HL-60 (cell line): ENCODE data around the gene MIP.
"Not testable (repeated sequence)": the region's sequence is repeated elsewhere in the genome, so short reads cannot be mapped to it uniquely, and the experiment has no call there.

Source experiments
- GABPA ChIP-seq: IDR thresholded peaks from 2 replicates; pipeline ENCODE4 v1.6.1; 2012; ENCODE audit warnings: low read depth
- POLR2AphosphoS5 ChIP-seq: IDR thresholded peaks from 2 replicates; pipeline ENCODE4 v1.6.1; 2012; ENCODE audit warnings: low read depth
- SPI1 ChIP-seq: IDR thresholded peaks from 2 replicates; pipeline ENCODE4 v1.6.1; 2012; ENCODE audit warnings: low read depth, mild to moderate bottlenecking, borderline replicate concordance
- TF ChIP-seq, protein P1 (sequence below): IDR thresholded peaks from one replicate; pipeline ENCODE4 v1.5.1; 2011; ENCODE audit warnings: low read length, control low read depth, inconsistent platforms; ENCODE audit not compliant: insufficient read depth

DNA sequence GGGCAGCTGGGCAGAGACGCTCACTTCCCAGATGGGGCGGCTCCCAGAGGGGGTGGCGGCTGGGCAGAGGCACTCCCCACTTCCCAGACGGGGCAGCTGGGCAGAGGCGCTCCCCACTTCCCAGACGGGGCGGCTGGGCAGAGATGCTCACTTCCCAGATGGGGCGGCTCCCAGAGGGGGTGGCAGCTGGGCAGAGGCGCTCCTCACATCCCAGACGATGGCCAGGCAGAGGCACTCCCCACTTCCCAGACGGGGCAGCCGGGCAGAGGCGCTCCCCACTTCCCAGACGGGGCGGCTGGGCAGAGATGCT lies 39.6 kb upstream of the MIP start:
- TF ChIP-seq SPI1, GABPA, POLR2AphosphoS5: not testable (repeated sequence)
- TF ChIP-seq, protein P1, sequence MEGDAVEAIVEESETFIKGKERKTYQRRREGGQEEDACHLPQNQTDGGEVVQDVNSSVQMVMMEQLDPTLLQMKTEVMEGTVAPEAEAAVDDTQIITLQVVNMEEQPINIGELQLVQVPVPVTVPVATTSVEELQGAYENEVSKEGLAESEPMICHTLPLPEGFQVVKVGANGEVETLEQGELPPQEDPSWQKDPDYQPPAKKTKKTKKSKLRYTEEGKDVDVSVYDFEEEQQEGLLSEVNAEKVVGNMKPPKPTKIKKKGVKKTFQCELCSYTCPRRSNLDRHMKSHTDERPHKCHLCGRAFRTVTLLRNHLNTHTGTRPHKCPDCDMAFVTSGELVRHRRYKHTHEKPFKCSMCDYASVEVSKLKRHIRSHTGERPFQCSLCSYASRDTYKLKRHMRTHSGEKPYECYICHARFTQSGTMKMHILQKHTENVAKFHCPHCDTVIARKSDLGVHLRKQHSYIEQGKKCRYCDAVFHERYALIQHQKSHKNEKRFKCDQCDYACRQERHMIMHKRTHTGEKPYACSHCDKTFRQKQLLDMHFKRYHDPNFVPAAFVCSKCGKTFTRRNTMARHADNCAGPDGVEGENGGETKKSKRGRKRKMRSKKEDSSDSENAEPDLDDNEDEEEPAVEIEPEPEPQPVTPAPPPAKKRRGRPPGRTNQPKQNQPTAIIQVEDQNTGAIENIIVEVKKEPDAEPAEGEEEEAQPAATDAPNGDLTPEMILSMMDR, result not testable (repeated sequence)
